IMR-90 (cell line): ENCODE results near the gene CSHL1. TPM values are rescaled to one million over a fixed set of nuclear protein-coding genes. Genes with fewer than 3 reads are reported as not detected.

Experiments
- ATAC-seq: fragments of 200-7000 bp; cut with Tn5 transposase; 2 replicates; pipeline ENCODE4 v1.9.1; 2020; ENCODE audit warnings: low read depth, mild to moderate bottlenecking, moderate library complexity
- BruUV-seq: library from RNA; stranded (reverse); fragments of 400-500 nt; replicated peaks from 2 replicates; lab custom pipeline; 2021; lab: Mats Ljungman, UMichigan
- CTCF ChIA-PET: fragments of 300-600 bp; formaldehyde crosslinking; extraction: SDS; loops from one replicate; lab custom pipeline; 2021; ENCODE audit warnings: antibody characterized with exemption; lab: Yijun Ruan, JAX
- POLR2A ChIA-PET: fragments of 300-600 bp; sonication (Branson Sonifier 250); formaldehyde crosslinking; loops from one replicate; lab custom pipeline; 2022; ENCODE audit warnings: antibody characterized with exemption; ENCODE audit not compliant: unreplicated experiment; lab: Charles Lee
- DNase-seq: peaks from one replicate; pipeline ENCODE4 v3.0.0; 2013
- H2AFZ ChIP-seq: replicated peaks from 2 replicates; pipeline ENCODE3; 2013; ENCODE audit warnings: low read length, mild to moderate bottlenecking; ENCODE audit not compliant: poor library complexity
- H2AK5ac ChIP-seq: 2 replicates; pipeline ENCODE4 v1.6.1; 2013; ENCODE audit warnings: low read depth, low read length, inconsistent platforms
- H2AK9ac ChIP-seq: replicated peaks from 2 replicates; pipeline ENCODE3; 2013; ENCODE audit warnings: mild to moderate bottlenecking, low read depth, low read length, moderate library complexity; ENCODE audit not compliant: poor library complexity
- H2BK120ac ChIP-seq: 2 replicates; pipeline ENCODE4 v1.6.1; 2013; ENCODE audit warnings: low read depth, low read length, inconsistent platforms
- H2BK15ac ChIP-seq: 3 replicates; pipeline ENCODE4 v1.6.1; 2013; ENCODE audit warnings: low read depth, low read length, inconsistent platforms
- H2BK20ac ChIP-seq: 2 replicates; pipeline ENCODE4 v1.6.1; 2013; ENCODE audit warnings: low read depth, mild to moderate bottlenecking, inconsistent platforms, low read length, moderate library complexity
- H2BK5ac ChIP-seq: 2 replicates; pipeline ENCODE4 v1.6.1; 2013; ENCODE audit warnings: mild to moderate bottlenecking, low read depth, low read length, inconsistent platforms; ENCODE audit not compliant: poor library complexity, severe bottlenecking
- H3K14ac ChIP-seq: replicated peaks from 2 replicates; pipeline ENCODE4 v1.6.1; 2013; ENCODE audit warnings: low read depth, low read length, inconsistent platforms
- H3K18ac ChIP-seq: 2 replicates; pipeline ENCODE4 v1.6.1; 2013; ENCODE audit warnings: low read depth, low read length, control low read depth
- H3K23ac ChIP-seq: 2 replicates; pipeline ENCODE4 v1.6.1; 2013; ENCODE audit warnings: low read depth, low read length, inconsistent platforms
- H3K27ac ChIP-seq: 2 replicates; pipeline ENCODE4 v1.5.1; 2013; ENCODE audit warnings: mild to moderate bottlenecking, control low read depth, low read length; ENCODE audit not compliant: insufficient read depth
- H3K27me3 ChIP-seq: 2 replicates; pipeline ENCODE4 v1.6.1; 2013; ENCODE audit warnings: low read length; ENCODE audit not compliant: control insufficient read depth, insufficient read depth
- H3K36me3 ChIP-seq: 2 replicates; pipeline ENCODE4 v1.6.1; 2013; ENCODE audit warnings: low read length, mixed read lengths; ENCODE audit not compliant: control insufficient read depth, insufficient read depth
- H3K4ac ChIP-seq: 2 replicates; pipeline ENCODE4 v1.6.1; 2013; ENCODE audit warnings: low read depth, low read length, inconsistent platforms
- H3K4me1 ChIP-seq: 2 replicates; pipeline ENCODE4 v1.6.1; 2013; ENCODE audit warnings: low read length, mixed read lengths; ENCODE audit not compliant: control insufficient read depth, insufficient read depth
- H3K4me2 ChIP-seq: 2 replicates; pipeline ENCODE4 v1.6.1; 2013; ENCODE audit warnings: low read depth, mild to moderate bottlenecking, control low read depth, low read length, moderate library complexity
- H3K4me3 ChIP-seq: 2 replicates; pipeline ENCODE4 v1.5.1; 2013; ENCODE audit warnings: low read depth, mild to moderate bottlenecking, control low read depth, low read length, moderate library complexity; ENCODE audit not compliant: insufficient read depth
- H3K56ac ChIP-seq: 2 replicates; pipeline ENCODE4 v1.6.1; 2013; ENCODE audit warnings: low read length, inconsistent platforms; ENCODE audit not compliant: insufficient read depth; ENCODE audit errors: extremely low read depth
- H3K79me1 ChIP-seq, 2 experiments: 2 replicates each; pipeline ENCODE4 v1.6.1; 2013; ENCODE audit warnings: low read length in 2 of 2, inconsistent platforms in 1 of 2, low read depth in 1 of 2
- H3K9ac ChIP-seq: 2 replicates; pipeline ENCODE4 v1.6.1; 2013; ENCODE audit warnings: low read depth, low read length, control low read depth
- H3K9me1 ChIP-seq: 2 replicates; pipeline ENCODE4 v1.6.1; 2013; ENCODE audit warnings: low read length, inconsistent platforms; ENCODE audit not compliant: insufficient read depth
- H3K9me3 ChIP-seq: 2 replicates; pipeline ENCODE4 v1.6.1; 2013; ENCODE audit warnings: low read length; ENCODE audit not compliant: control insufficient read depth, insufficient read depth
- H4K20me1 ChIP-seq: 2 replicates; pipeline ENCODE4 v1.6.1; 2013; ENCODE audit warnings: low read length, inconsistent platforms; ENCODE audit not compliant: insufficient read depth
- H4K5ac ChIP-seq: 2 replicates; pipeline ENCODE4 v1.6.1; 2013; ENCODE audit warnings: mild to moderate bottlenecking, low read depth, low read length, control low read depth
- H4K8ac ChIP-seq, 2 experiments: 2 replicates each; pipeline ENCODE4 v1.6.1; 2013; ENCODE audit warnings: low read depth in 2 of 2, low read length in 2 of 2, control low read depth in 1 of 2, inconsistent platforms in 1 of 2
- H4K91ac ChIP-seq: 2 replicates; pipeline ENCODE4 v1.6.1; 2013; ENCODE audit warnings: low read depth, low read length, inconsistent platforms; ENCODE audit not compliant: insufficient read depth
- BHLHE40 ChIP-seq: fragments of 150-350 bp; IDR thresholded peaks from 2 replicates; pipeline ENCODE4 v1.6.1; 2016; ENCODE audit warnings: mild to moderate bottlenecking, low read depth, low read length
- CEBPB ChIP-seq: IDR thresholded peaks from 2 replicates; pipeline ENCODE4 v1.6.1; 2012; ENCODE audit warnings: low read depth, low read length, improper control_type of control experiment
- CHD1 ChIP-seq: IDR thresholded peaks from 2 replicates; pipeline ENCODE4 v1.6.1; 2012; ENCODE audit warnings: low read depth, low read length, improper control_type of control experiment
- FOS ChIP-seq: fragments of 150-350 bp; IDR thresholded peaks from 2 replicates; pipeline ENCODE4 v1.6.1; 2016; ENCODE audit warnings: low read depth, low read length
- MAFK ChIP-seq: IDR thresholded peaks from 2 replicates; pipeline ENCODE4 v1.6.1; 2012; ENCODE audit warnings: low read depth, low read length, improper control_type of control experiment
- MAZ ChIP-seq: IDR thresholded peaks from 2 replicates; pipeline ENCODE4 v1.6.1; 2012; ENCODE audit warnings: low read depth, mild to moderate bottlenecking, low read length, improper control_type of control experiment, moderate library complexity, borderline replicate concordance
- MXI1 ChIP-seq: IDR thresholded peaks from 2 replicates; pipeline ENCODE4 v1.6.1; 2012; ENCODE audit warnings: low read depth, mild to moderate bottlenecking, low read length, moderate library complexity, borderline replicate concordance
- NFE2L2 ChIP-seq: fragments of 150-350 bp; IDR thresholded peaks from 2 replicates; pipeline ENCODE4 v1.6.1; 2016; ENCODE audit warnings: low read depth, mild to moderate bottlenecking, low read length
- POLR2A ChIP-seq: IDR thresholded peaks from 2 replicates; pipeline ENCODE4 v1.6.1; 2012; ENCODE audit warnings: mild to moderate bottlenecking, low read depth, low read length
- RAD21 ChIP-seq: IDR thresholded peaks from 2 replicates; pipeline ENCODE4 v1.6.1; 2012; ENCODE audit warnings: low read length, improper control_type of control experiment
- RCOR1 ChIP-seq: IDR thresholded peaks from 2 replicates; pipeline ENCODE4 v1.6.1; 2012; ENCODE audit warnings: mild to moderate bottlenecking, low read length, improper control_type of control experiment; ENCODE audit not compliant: insufficient replicate concordance
- RFX5 ChIP-seq: IDR thresholded peaks from 2 replicates; pipeline ENCODE4 v1.8.0; 2012; ENCODE audit warnings: low read depth, mild to moderate bottlenecking, low read length, moderate library complexity
- SMC3 ChIP-seq: fragments of 150-350 bp; IDR thresholded peaks from 2 replicates; pipeline ENCODE4 v1.6.1; 2016; ENCODE audit warnings: low read depth, mild to moderate bottlenecking, antibody characterized with exemption, low read length, moderate library complexity
- WGBS, 2 experiments: methylation state at CpG; one replicate each; pipeline versions ENCODE4 v1.1.5 to v1.1.7; 2013; ENCODE audit warnings: missing lambda C conversion rate in 2 of 2; ENCODE audit not compliant: insufficient read length in 1 of 2; ENCODE audit errors: extremely low coverage in 2 of 2; 5-methylcytosine and 5-hydroxymethylcytosine counted together
- dilution Hi-C: fragments of 300-500 bp; cut with HindIII; formaldehyde crosslinking; loops from one replicate; pipeline ENCODE4 v1.14.3; 2018; ENCODE audit warnings: low sequenced_read_pairs; ENCODE audit not compliant: unreplicated experiment
- in situ Hi-C: fragments of 300-500 bp; cut with MboI; formaldehyde crosslinking; loops from 3 replicates; pipeline ENCODE4 v1.14.3; 2019; ENCODE audit warnings: low sequenced_read_pairs, inconsistent platforms, mixed read lengths
- intact Hi-C: fragments of 100-400 bp; cut with micrococcal nuclease; formaldehyde crosslinking; loops from 2 replicates; pipeline ENCODE4 v1.10.0; 2022
- polyA plus RNA-seq, 3 experiments: library from polyadenylated mRNA; depleted of rRNA; stranded (reverse); fragments of >200 nt; gene quantifications; 2 replicates each; pipeline ENCODE4 v1.2.3, GENCODE V29; 2012; ENCODE audit warnings: low replicate concordance in 1 of 3
- total RNA-seq: library from RNA; depleted of rRNA; stranded (reverse); fragments of >200 nt; gene quantifications from 2 replicates; pipeline ENCODE4 v1.2.3, GENCODE V29; 2012
- TF ChIP-seq, protein P1 (sequence below): conservative IDR thresholded peaks from 2 replicates; pipeline ENCODE4 v1.5.1; 2012; ENCODE audit warnings: mild to moderate bottlenecking, low read depth, low read length, improper control_type of control experiment
- TF ChIP-seq, protein P2 (sequence below): fragments of 150-350 bp; IDR thresholded peaks from 2 replicates; pipeline ENCODE4 v1.6.1; 2016; ENCODE audit warnings: low read depth, mild to moderate bottlenecking, low read length, moderate library complexity, borderline replicate concordance
- TF ChIP-seq, protein P3 (sequence below): fragments of 150-350 bp; IDR thresholded peaks from 2 replicates; pipeline ENCODE4 v1.6.1; 2017; ENCODE audit warnings: mild to moderate bottlenecking, antibody characterized with exemption, low read length, low read depth

The CSHL1 gene
- total and polyA plus RNA-seq, 2 of the 4 experiments (the other 2 are of a cell fraction), result not detected

DNA sequence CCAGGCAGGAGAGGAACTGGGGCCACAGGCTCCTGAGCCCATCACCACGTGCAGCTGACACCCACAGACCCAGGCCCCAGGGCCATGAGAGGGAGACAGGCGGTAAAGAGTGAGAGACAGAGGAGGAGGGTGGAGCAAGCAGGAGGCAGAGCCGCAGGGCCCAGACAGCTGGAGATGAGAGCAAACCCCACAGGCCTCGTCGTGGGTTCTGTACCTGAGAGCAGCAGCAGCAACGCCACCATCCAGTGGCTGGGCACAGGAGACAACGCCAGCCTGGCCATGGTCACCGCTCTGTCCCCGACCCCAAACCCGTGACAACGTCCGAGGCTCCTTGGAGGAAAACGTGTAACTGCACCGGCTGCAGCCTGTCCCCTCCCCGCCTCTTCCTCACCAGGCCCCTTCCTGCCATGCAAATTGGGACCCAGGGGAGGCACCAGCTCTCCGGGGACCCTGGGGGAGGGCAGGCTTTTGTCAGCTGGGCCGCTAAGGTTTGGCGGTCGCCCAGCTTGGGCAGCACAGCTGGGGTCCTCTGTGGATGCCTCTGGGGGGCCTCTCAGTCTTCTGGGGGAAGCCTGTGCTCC is 21.0 kb upstream of the CSHL1 start, which contains the start of gene CD79B:
CD79B (minus strand) TSS at position 351 of the 581 bp plus-strand sequence; CDS start at position 281, 70 bp downstream.
- H3K14ac ChIP-seq, result no peak within 1 kb of the TSS
- no peaks in the 10 kb centered on the region for H3K4me1 ChIP-seq
- 82% methylated on average over 11 of the region's 19 CpGs; no CpG with 5 or more reads in 1 of the 2 experiments for WGBS, 2 experiments
- no peak within 1 kb of the TSS for H2BK15ac ChIP-seq
- no peak within 1 kb of the TSS for H2AK9ac ChIP-seq
- no peak within 1 kb of the TSS for H3K4me2 ChIP-seq
- no peak within 1 kb of the TSS for H4K8ac ChIP-seq
- no peak for DNase-seq
- no peak within 1 kb of the TSS for H2BK20ac ChIP-seq
- no peak within 1 kb of the TSS for H4K91ac ChIP-seq
- POLR2A ChIA-PET, result no interaction called here
- peaks cover 38% of the 10 kb centered on the region for H3K27me3 ChIP-seq
- CTCF ChIA-PET, result no interaction called here
- no peak within 1 kb of the TSS for H2AK5ac ChIP-seq
- H3K27ac ChIP-seq, result no peak within 1 kb of the TSS
- no peak for TF ChIP-seq RCOR1
- no peak for TF ChIP-seq RFX5
- TF ChIP-seq MAZ, result no peak
- TF ChIP-seq CEBPB, result no peak
- no peak for TF ChIP-seq FOS
- TF ChIP-seq RAD21, result no peak
- TF ChIP-seq BHLHE40, result no peak
- TF ChIP-seq, protein P1, sequence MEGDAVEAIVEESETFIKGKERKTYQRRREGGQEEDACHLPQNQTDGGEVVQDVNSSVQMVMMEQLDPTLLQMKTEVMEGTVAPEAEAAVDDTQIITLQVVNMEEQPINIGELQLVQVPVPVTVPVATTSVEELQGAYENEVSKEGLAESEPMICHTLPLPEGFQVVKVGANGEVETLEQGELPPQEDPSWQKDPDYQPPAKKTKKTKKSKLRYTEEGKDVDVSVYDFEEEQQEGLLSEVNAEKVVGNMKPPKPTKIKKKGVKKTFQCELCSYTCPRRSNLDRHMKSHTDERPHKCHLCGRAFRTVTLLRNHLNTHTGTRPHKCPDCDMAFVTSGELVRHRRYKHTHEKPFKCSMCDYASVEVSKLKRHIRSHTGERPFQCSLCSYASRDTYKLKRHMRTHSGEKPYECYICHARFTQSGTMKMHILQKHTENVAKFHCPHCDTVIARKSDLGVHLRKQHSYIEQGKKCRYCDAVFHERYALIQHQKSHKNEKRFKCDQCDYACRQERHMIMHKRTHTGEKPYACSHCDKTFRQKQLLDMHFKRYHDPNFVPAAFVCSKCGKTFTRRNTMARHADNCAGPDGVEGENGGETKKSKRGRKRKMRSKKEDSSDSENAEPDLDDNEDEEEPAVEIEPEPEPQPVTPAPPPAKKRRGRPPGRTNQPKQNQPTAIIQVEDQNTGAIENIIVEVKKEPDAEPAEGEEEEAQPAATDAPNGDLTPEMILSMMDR, result no peak
- TF ChIP-seq NFE2L2, result no peak
- no peak for TF ChIP-seq CHD1
- TF ChIP-seq SMC3, result no peak
- TF ChIP-seq, protein P2, sequence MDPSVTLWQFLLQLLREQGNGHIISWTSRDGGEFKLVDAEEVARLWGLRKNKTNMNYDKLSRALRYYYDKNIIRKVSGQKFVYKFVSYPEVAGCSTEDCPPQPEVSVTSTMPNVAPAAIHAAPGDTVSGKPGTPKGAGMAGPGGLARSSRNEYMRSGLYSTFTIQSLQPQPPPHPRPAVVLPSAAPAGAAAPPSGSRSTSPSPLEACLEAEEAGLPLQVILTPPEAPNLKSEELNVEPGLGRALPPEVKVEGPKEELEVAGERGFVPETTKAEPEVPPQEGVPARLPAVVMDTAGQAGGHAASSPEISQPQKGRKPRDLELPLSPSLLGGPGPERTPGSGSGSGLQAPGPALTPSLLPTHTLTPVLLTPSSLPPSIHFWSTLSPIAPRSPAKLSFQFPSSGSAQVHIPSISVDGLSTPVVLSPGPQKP, result no peak
- TF ChIP-seq, protein P3, sequence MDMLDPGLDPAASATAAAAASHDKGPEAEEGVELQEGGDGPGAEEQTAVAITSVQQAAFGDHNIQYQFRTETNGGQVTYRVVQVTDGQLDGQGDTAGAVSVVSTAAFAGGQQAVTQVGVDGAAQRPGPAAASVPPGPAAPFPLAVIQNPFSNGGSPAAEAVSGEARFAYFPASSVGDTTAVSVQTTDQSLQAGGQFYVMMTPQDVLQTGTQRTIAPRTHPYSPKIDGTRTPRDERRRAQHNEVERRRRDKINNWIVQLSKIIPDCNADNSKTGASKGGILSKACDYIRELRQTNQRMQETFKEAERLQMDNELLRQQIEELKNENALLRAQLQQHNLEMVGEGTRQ, result no peak
- TF ChIP-seq MAFK, result no peak
- TF ChIP-seq MXI1, result no peak
- TF ChIP-seq POLR2A, result no peak
- H3K9me3 ChIP-seq, result no peaks in the 10 kb centered on the region
- no peak within 1 kb of the TSS for H3K4me3 ChIP-seq
- no peak within 1 kb of the TSS for H4K5ac ChIP-seq
- H3K23ac ChIP-seq, result no peak within 1 kb of the TSS
- no TSS peak for BruUV-seq
- no peaks in the 10 kb centered on the region for H3K9me1 ChIP-seq
- no peak within 1 kb of the TSS for H2BK120ac ChIP-seq
- H3K9ac ChIP-seq, result no peak within 1 kb of the TSS
- no peak within 1 kb of the TSS for H3K18ac ChIP-seq
- H2BK5ac ChIP-seq, result no peak within 1 kb of the TSS
- H3K79me1 ChIP-seq, result no peaks in the 10 kb centered on the region
- dilution Hi-C loops (no loop called here), in situ Hi-C loops (no loop called here), intact Hi-C loops (no loop called here)
- no peaks in the 10 kb centered on the region for H3K36me3 ChIP-seq
- H3K56ac ChIP-seq, result no peak within 1 kb of the TSS
- no peak within 1 kb of the TSS for H3K4ac ChIP-seq
- no peak for ATAC-seq
- H2AFZ ChIP-seq, result no peak within 1 kb of the TSS
- H4K20me1 ChIP-seq, result no peaks in the 10 kb centered on the region
